GM21825 (cell line): ENCODE measurements around the gene CRADD.

ENCODE experiments used
- ATAC-seq: cut with Tn5 transposase; IDR thresholded peaks from one replicate; pipeline ENCODE4 v1.9.1; 2021; ENCODE audit warnings: mild to moderate bottlenecking, moderate library complexity; ENCODE audit not compliant: unreplicated experiment

Gene CRADD

DNA sequence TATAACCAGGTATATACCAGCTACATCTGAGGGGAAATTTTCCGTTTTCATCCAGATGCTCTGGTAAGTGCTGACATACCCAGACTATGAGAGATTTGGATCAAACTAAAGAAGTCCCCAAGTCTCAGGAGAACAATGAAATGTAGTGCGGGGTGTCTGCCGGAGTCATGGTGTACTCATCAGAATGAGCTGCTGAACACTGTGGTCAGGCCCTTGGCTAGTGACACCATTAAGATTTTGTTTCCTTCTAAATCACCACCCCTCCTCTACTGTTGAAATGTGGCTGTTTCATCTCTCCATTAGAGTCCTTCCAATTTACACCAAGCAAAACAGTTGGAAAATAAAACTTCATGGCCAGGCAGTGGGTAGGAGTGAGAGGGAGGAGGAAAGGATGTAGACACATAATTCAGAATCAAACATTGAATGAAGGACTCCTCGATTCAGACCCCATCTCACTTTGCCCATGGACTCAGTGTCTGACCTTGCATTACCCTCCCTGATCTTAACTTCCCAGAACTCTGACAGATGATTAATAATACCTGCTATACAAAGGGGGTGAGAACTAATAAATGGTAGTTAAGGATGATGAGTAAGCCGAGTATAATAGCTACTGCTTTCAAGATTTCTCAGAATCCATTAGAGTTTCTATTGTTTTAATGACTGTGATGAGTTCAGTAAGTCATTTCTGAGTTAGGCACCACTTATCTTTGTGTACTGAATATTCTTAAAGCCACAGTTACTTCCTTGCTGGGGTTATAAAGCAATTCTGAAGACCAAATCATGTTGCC lies 127.4 kb downstream of the CRADD start:
- no peak for ATAC-seq

DNA sequence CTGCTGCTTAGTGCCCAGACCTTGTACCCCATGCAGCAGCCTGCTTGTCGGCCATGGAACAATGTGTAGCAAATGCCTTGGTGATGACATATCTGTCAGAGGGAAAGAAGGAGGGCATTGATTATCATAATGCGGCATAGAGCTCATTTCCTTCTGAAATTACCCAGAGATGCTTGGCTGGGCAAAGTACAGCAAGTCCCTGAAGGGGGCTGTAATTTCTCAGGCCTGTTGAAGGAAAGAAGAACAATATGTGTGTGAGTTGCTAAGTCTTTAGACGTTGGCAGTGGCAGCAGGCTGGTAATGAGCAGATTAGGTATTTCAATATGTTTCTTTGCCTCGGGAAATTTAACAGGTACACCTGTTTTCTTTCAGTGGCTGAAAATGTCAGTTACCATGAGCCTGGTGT lies 128.6 kb downstream of the CRADD start:
- ATAC-seq: no peak

DNA sequence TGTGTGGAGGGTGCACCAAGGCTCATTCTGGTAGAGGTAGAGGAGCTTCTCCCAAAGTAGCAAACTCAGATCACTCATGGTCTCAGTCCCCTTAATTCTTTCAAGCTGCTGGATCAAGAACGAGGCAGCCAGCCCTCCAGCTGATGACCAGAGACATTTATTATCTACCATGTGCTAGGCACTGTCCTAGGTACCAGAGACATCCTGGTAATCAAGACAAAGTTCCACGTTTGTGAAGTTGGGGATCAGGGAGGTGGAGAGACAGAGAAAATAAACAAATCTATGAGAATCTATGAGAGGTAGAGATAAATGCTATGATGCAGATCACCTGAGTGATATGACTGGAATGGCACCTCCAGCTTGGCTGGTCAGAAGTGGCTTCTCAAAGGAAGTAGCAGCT lies 130.2 kb downstream of the CRADD start:
- ATAC-seq: no peak

DNA sequence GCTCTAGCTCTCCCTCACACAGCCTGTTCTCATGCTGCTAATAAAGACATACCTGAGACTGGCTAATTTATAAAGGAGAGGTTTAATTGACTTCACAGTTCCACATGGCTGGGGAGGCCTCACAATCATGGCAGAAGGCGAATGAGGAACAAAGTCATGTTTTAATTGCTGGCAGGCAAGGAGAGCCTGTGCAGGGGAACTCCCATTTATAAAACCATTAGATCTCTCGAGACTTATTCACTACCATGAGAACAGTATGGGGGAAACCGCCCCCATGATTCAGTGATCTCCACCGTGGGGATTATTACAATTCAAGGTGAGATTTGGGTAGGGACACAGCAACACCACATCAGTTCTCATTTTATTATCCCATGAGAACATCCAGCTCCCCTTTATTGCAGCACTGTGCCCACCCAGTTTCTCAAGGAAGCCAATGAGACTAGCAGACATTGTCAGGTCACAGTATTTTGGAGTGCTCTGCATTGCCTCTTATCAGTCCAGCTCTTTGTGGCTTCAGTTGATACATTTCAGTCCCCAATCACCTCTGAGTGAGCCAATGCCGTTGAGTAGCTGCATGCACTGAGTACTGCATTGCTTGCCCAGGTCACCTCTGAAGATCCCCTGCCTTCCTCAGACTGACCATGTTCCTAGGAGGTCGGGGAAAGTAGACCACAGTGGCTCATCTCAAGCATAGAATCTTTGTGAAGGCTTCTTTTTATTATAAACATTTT lies 131.2 kb downstream of the CRADD start:
- ATAC-seq: no peak

DNA sequence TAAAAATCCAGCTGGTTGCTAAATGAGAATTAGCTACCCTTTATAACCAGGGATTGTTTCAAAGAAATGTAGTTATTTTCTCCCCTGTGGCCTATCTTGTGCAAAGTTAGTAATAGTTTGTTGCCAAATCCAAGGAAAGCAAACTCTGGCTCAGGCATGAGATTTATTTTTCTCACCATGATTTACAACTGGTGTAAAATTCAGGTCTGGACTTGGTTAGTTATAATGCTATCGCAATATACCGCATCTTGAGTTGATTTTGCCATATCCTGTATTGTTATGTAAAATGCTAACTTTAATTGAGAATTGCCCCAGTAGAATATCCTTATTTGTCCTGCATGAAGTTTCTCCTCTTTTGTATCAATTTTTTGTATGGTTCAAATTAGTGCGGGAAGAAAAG lies 135.5 kb downstream of the CRADD start:
- no peak for ATAC-seq

DNA sequence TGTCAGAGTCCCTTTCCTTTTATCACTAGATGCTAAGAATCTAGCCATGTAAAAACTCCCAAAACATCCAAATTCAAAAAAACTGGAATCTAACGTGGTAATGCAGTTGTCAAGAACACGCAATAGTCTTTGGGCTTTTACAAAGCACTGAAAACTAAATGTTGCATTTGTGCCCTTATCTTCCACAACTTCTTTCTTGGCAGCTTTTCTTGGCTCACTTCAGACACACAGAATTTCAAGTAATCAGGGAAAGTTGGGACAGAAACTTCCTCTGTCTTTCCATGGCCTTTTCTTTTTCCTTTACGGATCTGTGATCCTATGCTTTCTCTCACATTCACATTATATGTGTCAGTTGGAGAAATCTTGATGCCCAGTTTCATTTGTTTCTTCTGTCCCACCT lies 136.0 kb downstream of the CRADD start:
- no peak for ATAC-seq

DNA sequence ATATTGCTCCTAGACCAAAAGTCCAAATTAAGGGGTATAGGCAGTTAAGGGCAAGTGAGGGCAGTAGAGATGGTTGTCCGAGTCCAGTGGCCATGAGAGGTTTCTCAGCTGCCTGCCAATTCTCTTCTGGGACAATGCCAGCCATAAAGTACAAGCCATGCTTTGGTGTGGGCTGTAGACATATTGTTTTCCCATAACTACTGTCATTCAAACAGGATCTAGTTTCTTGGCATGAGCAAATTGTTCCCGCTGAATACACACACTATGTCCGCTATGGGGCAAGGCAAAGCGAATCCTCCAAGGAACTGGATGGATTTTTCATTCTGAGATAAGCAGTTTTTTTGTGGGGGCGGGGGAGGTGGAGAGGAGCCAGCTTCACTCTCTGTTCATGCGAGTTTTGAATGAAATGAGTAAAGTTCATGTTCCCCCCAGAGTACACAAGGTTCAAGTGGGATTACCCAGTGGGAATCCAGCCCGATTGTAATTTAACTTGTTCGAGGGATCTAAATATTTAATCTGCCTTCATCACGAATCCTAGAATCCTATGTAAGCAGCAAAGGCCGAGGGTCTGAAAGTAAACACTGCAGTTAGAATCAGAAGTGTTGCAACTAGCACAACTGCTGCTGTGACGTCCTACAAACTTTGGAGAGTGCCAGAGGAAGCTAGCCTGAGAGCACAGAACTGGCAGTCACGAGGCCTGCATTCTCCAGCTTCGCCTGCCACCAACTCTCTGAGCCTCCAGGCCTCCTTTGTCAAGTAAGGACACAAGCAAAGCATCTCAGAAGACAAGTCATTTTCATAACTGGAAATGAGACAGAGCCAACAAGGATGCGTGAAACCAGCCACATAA lies 137.0 kb downstream of the CRADD start:
- ATAC-seq: no peak

DNA sequence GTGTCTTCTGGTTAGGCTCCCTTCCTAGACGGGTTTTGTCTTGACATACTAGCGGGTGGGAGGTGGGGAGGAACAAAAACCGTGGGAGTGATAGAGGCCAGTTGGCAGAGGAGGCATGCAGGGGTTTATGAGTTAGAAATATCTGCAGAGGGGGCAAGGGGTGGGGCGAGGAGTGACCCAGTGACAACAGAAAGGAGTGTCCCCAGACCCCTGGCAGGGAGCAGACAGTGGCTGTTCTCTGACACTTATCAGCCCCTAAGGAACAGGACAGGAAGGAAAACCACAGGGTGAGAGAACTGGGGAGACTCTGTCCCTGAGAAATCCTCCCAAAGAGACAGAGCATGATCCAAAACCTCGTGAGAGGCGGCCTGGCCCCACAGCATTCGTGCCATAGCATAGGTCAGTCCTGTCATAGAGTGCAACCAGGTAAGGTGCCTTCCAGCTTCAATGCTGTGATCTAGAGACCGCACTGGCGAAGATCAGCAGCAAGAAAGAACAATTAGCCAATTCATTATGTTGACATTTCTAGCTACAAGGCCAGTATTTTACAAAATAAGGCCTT lies 141.4 kb downstream of the CRADD start:
- ATAC-seq: no peak

DNA sequence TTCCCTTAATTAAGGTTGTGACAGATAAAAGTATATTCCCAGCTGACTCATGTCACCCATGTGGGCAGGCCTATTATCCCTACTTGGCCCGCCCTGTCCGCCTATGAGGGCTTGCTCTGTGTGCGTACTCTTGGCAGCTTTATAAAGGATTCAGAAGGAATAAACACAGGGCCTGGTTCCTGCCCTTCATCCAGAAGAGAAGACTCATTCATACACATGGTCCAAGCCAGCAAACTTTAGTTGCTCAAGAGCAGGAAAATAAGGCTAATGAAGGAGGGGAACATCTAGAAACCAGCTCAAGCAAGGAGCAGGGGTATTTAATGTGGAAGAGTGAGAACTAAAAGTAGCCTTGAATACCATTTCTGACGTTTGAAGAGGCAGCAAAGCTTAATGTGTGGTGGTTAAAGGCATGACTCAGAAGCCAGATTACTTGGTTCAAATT lies 141.9 kb downstream of the CRADD start:
- no peak for ATAC-seq

DNA sequence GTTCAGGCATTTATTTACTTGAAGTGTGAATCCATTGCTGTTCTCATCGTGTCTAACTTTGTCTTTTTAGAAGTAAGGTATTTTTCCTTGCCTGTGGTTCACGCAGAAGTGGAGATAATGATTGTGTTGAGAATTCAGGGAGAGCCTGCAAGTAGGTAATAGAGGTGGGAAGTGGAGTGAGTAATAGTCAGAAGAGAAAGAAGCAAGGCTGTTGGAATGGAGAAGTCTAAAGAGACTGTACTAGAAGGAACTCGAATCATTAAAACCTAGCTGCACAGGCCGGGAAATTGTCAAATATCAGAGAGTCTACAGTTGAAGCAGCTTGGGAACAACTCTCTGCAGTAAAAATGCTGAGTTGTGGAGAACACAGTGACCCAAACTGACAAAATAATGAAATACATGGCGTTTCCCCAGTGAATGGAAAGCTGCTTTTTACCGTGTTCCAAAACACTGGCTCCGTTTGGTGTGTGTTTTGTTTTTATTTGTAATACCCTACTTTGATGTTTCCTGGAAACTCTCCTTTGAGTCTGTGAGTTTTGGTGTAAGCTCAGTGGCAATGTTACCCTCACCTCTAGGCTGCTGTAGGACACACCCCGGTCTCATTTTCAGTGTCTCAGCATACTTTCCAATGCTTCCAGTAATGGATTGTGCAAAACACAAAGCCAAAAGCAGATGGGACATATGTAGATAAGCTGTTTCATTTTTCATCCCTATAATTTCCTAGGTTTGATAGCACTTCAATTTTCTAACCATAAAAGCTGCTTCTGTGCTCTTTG lies 146.6 kb downstream of the CRADD start:
- ATAC-seq: no peak

DNA sequence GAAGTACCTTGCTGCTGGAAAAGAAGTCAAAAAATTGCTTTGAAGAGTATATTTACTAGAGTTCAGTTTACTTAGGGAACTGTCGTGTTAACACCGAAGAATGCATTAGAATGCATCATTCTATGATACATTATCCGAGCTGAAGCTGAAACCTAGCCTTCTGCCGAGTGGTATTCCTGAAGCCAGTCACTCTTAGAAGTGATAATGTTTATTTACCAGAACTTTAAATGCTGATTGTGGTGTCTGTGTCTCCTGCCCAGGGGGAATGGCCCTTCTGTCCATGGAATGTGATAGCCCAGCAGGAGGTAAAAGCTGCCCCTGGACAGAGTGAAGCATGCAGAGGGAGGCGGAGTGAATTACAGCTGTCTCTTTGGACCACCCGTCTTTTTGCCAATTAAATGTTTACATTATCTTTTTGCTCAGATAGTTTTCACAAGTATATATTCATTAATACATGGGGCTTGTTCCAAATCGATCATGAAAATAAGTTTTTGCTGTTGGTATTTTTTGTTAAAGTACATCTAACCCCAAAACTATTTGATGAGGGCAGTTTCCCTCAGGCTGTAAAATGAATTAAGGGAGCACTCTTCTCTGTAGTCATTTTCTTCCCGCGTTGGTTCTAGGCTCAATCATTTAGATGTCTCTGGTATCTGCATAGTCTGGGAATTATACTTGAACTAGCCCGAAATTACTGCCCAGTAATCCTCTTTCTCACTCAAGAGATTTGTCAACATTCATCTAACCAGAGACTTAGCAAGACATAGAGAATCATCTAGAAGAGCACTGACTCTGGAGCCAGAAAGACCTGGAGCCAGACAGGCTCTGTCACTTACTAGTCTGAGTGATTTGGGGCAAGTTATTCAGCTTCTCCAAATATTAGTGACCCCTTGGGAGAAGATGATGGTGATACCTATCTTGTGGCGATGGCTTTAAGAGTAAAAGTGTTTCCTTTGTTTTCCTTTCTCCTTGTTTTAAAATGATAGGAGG lies 147.6 kb downstream of the CRADD start:
- ATAC-seq: no peak

DNA sequence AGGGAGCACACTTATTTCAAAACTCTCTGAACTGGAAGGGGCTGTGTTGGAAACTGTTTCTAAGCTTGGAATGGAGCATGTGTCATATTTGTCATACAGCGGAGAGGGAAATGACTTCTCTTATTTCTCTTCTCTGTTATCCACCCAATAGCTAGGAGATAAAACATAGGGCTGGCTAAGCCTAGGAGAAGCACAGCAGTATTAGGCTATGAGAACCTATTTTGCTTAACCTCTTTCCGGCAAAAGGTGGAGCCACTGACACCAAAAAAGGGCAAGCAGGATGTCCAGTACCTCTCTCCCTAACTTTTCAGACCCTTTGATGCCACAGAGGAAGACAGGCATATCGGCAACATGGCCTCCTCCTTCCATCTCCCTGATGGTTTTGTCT lies 148.3 kb downstream of the CRADD start:
- ATAC-seq: no peak

DNA sequence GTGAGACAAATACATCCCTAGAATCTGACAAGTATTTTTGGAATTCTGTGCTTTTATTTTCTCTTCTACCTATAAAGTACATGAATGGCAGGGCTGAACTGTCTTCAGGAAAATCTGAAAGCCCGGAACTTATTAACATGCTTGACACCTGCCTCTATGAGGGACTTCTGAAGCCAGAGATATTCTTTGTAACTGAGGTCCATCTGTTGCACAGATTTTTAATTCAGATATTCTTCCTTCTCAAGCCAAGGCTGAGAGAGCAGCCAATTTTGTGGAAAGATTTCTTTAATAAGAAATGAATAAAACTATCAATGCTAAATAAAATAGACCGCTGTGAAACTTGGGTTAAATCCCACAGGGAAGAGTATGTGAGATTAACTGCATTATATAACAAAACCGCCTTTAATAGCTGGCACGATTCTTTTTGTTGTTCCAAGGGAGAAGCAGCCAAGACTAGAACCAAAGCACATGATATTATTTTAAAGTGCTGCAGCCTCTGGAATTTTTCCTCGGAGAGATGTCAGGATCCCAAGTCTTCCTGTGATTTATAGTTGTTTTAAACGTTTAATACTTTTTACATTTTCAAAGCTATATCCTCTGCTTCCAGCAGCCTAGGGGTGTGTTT lies 148.9 kb downstream of the CRADD start:
- ATAC-seq: no peak

DNA sequence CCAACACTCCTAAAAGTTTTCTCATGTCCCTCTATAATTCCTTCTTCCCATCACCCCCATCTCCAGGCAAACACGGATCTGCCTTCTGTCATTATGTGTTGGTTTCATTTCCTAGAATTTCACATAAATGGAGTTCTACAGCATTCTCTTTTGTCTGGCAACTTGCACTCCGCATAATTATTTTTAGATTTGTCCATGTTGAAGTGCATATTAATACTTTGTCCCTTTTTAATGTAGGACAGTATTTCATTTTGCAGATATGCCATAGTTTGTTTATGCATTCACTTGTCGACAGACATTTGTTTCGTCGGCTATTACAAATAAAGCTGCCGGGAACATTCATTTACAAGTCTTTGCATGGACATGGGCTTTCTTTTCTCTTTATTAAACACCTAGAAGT lies 150.0 kb downstream of the CRADD start:
- no peak for ATAC-seq

DNA sequence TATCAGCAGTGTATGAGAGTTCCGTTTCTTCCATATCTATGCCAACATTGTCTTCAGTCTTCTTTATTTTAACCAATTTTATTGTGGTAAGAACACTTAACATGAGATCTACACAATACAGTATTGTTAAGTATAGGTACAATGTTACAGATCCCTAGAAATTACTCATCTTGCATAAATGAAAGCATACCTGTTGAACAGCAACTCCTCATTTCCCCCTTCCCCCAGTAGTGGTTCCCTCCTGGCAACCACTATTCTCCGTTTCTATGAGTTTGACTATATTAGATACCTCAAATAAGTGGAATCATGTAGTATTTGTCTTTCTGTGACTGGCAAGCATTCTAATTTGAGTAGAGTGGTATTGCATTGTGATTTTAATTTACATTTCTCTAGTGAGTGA lies 150.5 kb downstream of the CRADD start:
- ATAC-seq: no peak

DNA sequence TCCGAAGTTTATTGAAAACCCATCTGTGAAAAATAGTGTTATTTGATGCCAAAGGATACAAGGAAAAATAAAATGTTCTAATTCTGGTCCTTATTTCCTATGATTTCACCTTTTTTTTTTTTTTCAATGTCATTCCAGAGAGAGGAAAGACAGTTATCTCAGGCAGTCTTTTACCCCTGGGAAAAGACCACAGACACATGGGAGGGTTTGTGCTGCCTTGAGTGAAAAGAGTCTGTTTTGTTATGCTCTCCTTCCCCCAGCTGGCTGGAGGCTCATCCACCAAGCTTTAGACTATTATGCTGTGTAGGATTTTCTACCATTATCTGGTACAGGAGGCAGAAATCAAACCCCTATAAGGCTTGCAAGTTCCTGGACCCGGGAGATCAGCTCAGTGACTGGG lies 151.8 kb downstream of the CRADD start:
- no peak for ATAC-seq

DNA sequence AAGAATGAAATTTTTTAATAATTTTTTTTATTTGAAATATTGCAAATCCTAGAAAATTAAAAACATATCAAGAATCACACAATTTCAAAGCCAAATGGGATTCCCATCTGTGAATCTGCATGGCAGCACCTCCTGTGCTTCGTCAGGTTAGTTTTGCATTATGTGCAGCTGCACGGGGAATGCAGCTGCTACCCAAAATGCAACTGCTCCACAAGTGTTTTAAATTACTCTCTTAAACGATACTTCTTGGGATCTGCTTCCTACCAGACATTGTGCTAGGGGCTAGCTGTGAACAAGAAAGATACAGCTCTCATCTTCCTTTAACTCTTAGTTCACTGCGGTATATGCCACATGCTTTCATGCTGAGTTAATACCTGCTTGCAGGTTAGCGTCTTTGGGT lies 154.2 kb downstream of the CRADD start:
- ATAC-seq: no peak

DNA sequence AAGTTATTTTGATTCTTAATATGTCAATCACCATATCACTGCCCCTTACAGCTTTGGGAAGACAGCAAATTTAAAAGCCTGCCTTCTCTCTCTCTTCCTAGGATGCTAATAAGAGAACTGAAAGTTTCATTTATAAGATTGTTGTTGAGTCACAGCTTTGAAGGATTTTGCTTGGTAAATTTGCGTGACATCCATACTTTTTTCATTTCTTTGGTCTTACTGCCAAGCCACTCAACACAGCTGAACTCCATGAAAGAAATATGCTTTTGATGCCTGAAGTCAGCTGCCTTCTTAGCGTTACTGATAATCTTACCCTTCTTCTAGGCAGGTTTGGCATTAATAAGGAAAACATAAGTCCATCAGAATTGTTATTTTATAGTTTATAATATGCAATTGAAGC lies 155.0 kb downstream of the CRADD start:
- no peak for ATAC-seq

DNA sequence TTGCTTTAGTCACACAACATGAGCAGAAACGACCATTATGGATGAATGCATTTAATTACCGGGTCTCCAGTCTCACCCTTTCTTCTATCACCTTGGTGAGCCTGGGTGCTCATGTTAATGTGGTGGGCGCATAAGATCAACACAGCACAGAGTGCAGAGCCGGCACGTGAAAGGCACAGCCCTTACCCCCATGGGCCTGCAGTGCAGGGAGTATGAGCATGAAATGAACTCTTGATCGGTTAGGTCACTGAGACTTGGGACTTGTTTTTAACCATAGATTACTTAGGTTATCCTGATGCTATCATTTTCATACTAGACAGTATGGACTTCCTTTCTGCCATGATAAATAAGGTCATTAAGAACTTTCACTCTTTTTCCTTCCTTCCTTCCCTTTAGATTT lies 156.8 kb downstream of the CRADD start:
- no peak for ATAC-seq
